Measurements from ENCODE around the gene MSL1. TPM values are rescaled to one million over a fixed set of nuclear protein-coding genes. Genes with fewer than 3 reads are reported as not detected.

MSL1 gene
- total and polyA plus RNA-seq, 9 of the 15 experiments (the other 6 are each of a cell fraction or from before 2014, with no cell fraction given), result 13.8 to 120 (median 61.9) TPM

DNA sequence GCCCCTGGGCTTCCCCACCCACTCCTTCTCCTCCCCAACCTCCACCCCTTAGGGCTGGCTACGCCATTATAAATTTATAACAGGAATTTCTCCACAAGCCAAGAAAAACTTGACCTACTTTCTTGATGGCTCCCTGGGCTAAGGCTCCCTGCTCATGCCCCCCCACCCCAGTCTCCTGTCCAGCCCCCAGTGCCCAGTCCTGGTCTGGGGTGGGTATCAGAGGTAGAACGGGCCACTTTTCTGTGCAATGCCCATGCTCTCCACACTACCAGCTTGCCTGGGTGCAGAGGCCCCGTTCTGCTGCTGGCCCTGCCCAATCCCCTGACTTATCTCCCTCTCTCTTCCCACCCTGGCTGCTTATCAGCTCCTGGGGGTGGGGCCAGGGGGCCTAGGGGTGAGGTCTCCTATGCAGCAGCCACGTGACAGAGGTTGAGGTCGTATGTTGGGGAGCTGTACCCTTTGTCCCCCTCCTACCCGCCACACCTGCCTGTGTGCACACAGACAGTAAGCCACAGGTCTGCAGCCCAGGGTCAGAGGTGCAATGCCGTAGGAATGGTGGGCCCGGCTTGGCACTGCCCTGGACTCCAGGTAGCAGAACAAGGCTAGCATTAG lies 48.9 kb upstream of the MSL1 start (continued):
- TF ChIP-seq, protein P1, sequence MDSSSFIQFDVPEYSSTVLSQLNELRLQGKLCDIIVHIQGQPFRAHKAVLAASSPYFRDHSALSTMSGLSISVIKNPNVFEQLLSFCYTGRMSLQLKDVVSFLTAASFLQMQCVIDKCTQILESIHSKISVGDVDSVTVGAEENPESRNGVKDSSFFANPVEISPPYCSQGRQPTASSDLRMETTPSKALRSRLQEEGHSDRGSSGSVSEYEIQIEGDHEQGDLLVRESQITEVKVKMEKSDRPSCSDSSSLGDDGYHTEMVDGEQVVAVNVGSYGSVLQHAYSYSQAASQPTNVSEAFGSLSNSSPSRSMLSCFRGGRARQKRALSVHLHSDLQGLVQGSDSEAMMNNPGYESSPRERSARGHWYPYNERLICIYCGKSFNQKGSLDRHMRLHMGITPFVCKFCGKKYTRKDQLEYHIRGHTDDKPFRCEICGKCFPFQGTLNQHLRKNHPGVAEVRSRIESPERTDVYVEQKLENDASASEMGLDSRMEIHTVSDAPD (CRISPR knock-in tag; IDR thresholded peaks at IDR 0.05), result no peak
- TF ChIP-seq, protein P2, sequence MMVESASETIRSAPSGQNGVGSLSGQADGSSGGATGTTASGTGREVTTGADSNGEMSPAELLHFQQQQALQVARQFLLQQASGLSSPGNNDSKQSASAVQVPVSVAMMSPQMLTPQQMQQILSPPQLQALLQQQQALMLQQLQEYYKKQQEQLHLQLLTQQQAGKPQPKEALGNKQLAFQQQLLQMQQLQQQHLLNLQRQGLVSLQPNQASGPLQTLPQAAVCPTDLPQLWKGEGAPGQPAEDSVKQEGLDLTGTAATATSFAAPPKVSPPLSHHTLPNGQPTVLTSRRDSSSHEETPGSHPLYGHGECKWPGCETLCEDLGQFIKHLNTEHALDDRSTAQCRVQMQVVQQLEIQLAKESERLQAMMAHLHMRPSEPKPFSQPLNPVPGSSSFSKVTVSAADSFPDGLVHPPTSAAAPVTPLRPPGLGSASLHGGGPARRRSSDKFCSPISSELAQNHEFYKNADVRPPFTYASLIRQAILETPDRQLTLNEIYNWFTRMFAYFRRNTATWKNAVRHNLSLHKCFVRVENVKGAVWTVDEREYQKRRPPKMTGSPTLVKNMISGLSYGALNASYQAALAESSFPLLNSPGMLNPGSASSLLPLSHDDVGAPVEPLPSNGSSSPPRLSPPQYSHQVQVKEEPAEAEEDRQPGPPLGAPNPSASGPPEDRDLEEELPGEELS (CRISPR knock-in tag; IDR thresholded peaks at IDR 0.05; ENCODE audit: borderline replicate concordance), result no peak
- TF ChIP-seq ARID1B (IDR thresholded peaks at IDR 0.05), result peak; percentile 53
- no peak for TF ChIP-seq TEAD2 (tag; IDR thresholded peaks at IDR 0.05)
- TF ChIP-seq CREBBP (IDR thresholded peaks at IDR 0.05; ENCODE audit: low read depth, low read length), result no peak
- TF ChIP-seq HCFC1 (IDR thresholded peaks at IDR 0.05; ENCODE audit: low read depth, low read length), result no peak
